HG03039 (cell line): ENCODE results near the gene HIBCH.
"Not testable (repeated sequence)": the region's sequence is repeated elsewhere in the genome, so short reads cannot be mapped to it uniquely, and the experiment has no call there.

Experiments used
- ATAC-seq: cut with Tn5 transposase; IDR thresholded peaks from one replicate; pipeline ENCODE4 v1.9.1; 2021; ENCODE audit warnings: mild to moderate bottlenecking, moderate library complexity; ENCODE audit not compliant: unreplicated experiment

Gene HIBCH

DNA sequence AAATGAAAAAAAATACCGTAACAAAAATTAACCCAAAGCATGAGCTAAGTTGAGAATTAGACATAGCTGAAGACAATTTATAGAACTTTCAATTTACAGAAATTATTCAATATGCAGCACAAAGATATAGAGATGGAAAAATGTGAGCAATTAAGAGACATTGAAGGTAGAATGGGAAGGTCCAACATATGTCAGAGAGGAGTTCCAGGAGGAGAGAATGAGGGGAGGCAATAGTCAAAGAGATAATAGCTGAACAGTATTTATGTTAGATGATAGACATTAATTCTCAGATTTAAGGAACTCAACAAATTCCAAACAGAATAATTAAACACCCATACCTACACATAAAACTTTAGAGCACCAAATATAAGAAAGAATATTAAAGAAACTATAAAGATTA is 154.1 kb downstream of the HIBCH start:
- no peak for ATAC-seq

DNA sequence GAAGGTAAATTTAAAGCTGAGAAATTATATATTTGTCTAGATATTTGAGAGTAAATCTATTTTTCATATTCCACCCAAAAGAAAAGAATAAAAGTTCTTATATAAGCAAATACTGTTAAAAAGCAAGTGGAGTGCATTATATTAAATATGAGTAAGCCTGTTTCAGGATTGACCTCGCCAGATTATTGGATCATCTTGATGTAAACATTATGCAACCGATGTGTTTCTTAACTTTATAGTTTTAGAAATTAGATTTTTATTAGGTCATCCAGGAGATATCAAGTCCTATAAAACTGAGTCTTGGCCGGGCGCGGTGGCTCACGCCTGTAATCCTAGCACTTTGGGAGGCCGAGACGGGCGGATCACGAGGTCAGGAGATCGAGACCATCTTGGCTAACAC is 156.8 kb downstream of the HIBCH start:
- ATAC-seq, result no peak

GRCh38 chr2:190159453-190159852 is 160.2 kb downstream of the HIBCH start:
- ATAC-seq, result no peak

- ATAC-seq, result no peak
These were observed 160.7 kb downstream of the HIBCH start for GRCh38 chr2:190158798-190159434.

DNA sequence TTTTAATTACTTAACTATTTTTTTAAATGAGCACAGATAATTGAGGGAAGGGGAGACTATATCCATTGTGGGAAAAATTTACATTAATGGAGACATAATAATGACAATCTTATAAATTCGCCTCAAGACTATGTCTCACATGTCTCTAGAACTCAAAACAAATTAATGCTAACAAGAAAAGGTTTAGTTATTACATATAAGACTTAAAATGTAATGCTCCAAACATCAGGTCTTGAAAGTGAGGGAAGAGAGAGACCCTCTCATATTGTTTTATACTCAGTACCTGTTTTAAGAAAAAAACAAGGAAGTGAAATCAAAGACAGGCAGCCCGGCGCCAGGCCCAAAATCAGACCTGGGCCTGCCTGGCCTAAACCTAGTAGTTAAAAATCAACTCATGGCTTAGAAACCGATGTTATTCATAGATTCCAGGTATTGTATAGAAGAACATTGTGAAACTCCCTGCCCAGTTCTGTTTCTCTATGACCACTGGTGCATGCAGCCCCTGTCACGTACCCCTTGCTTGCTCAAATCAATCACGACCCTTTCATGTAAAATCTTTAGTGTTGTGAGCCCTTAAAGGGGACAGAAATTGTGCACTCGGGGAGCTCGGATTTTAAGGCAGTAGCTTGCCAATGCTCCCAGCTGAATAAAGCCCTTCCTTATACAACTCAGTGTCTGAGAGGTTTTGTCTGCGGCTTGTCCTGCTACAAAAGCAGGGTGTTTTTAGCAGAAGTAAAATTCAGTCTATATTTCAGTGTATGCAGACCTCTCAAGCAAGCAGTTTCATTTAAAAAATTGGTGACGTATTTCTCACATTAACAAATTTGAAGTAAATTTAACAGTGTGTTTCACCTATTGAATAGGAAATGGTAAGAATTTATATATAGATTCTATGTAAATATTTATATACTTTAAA is 161.8 kb downstream of the HIBCH start:
- not testable (repeated sequence) for ATAC-seq

DNA sequence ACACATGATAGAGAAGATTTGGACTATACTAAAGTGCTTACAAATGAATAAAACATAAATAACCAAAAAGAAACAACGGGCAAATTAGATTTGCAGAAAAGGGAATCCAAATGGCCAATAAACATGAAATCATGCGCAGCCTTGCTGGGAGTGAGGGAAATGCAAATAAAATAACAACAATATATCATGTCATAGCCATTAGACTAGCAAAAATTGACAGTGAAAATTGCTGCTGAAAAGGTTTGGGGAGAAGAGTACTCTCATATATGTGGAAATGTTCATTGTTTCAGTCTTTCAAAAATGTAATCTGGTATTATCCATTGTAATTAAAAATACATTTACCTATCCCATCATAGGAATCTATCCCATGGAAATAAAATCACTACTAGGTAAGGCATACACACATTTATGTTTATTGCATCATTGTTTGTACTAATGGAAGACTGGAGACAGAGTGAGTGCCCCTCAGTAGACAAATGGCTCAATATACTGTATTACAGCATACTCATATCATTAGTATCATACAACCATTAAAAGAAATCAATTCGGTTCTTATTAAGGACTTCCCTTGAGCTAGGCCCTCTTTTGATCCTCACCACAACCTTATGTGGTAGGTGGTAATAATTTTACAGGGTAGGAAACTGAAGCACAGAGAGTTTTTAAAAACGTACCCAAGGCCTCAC is 163.0 kb downstream of the HIBCH start:
- no peak for ATAC-seq
